Melanocyte of skin (primary cell): ENCODE measurements around the gene PTMS. TPM values are rescaled to one million over a fixed set of nuclear protein-coding genes. Genes with fewer than 3 reads are reported as not detected.

ENCODE experiments used
- total RNA-seq, 2 donors: library from RNA; depleted of rRNA; stranded (reverse); fragments of >200 nt; gene quantifications; 2 replicates each; pipeline ENCODE4 v1.2.3, GENCODE V29; 2012

PTMS gene, protein sequence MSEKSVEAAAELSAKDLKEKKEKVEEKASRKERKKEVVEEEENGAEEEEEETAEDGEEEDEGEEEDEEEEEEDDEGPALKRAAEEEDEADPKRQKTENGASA
- total RNA-seq = 10 to 100 TPM; 36.8 to 67.6 TPM

GRCh38 chr12:6765634-6766581 lies at the start of gene PTMS:
TSS of gene PTMS (plus strand) at chr12:6766363. CDS start at chr12:6766706, 343 bp downstream.

GRCh38 chr12:6723607-6724408 lies 42.4 kb upstream of the PTMS start, which contains the start of gene COPS7A:
TSS of gene COPS7A (plus strand) at chr12:6724046. CDS start at chr12:6724657, 611 bp downstream.

GRCh38 chr12:6752921-6753771 lies 13.0 kb upstream of the PTMS start, which contains the start of gene MLF2:
TSS of gene MLF2 (minus strand) at chr12:6753141. CDS start at chr12:6752334, 807 bp downstream.

DNA sequence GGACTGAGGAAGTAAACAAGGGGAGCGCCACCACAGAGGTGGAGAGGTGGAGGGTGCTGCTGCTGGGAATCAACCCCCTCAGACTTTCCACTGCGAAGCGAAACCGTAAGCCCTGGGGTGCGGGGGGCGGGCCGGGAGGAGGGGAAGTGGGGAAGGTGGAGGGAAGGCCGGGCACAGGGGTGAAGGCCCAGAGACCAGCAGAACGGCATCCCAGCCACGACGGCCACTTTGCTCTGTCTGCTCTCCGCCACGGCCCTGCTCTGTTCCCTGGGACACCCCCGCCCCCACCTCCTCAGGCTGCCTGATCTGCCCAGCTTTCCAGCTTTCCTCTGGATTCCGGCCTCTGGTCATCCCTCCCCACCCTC lies 6.2 kb downstream of the PTMS start, which contains the start of gene LAG3:
TSS of gene LAG3 (plus strand) at position 190 of the 365 bp plus-strand sequence. CDS start 333 bp downstream, outside the sequence.

DNA sequence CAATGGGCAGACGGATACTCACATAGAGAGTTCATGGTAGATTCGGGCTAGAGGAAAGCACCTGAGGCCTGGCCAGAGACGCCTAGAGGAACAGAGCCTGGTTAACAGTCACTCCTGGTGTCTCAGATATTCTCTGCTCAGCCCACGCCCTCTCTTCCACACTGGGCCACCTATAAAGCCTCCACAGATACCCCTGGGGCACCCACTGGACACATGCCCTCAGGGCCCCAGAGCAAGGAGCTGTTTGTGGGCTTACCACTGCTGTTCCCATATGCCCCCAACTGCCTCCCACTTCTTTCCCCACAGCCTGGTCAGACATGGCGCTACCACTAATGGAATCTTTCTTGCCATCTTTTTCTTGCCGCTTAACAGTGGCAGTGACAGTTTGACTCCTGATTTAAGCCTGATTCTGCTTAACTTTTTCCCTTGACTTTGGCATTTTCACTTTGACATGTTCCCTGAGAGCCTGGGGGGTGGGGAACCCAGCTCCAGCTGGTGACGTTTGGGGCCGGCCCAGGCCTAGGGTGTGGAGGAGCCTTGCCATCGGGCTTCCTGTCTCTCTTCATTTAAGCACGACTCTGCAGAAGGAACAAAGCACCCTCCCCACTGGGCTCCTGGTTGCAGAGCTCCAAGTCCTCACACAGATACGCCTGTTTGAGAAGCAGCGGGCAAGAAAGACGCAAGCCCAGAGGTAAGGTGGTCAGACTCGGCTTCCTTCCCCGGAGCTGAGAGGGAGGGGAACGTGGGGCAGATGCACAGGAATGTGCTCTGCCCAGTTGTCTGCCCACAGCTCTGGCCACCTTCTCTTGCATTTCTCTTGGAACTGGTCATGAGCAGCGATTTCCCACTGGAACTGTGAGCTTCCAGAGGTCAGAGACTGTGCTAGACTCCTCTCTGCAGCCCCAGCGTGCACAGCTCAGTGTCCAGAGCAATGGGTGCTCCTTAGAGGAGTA lies 23.1 kb downstream of the PTMS start, which contains the start of gene CD4:
TSS of gene CD4 (plus strand) at position 557 of the 953 bp plus-strand sequence. CDS start 10,611 bp downstream, outside the sequence.

Other genes starting within 250 kb of the PTMS start
- 1,000 to 10,000 TPM; 3,776 to 6,962 TPM for gene GAPDH, start 231.8 kb upstream of the PTMS start, total RNA-seq
- gene IFFO1, start 210.3 kb upstream of the PTMS start, total RNA-seq = 10 to 100 TPM; 15.3 to 15.5 TPM
- 10 to 100 TPM; 24.4 to 39.3 TPM for gene NOP2, start 198.1 kb upstream of the PTMS start, total RNA-seq
- gene CHD4, start 159.0 kb upstream of the PTMS start, total RNA-seq = 100 to 1,000 TPM; 172 to 203 TPM
- gene LPAR5, start 130.4 kb upstream of the PTMS start, total RNA-seq = under 1 TPM in 1 of 2 donors, not detected in 1; under 0.01 TPM
- not detected for gene ACRBP, start 118.9 kb upstream of the PTMS start, total RNA-seq
- 10 to 100 TPM; 23.6 to 38.5 TPM for gene ING4, start 103.2 kb upstream of the PTMS start, total RNA-seq
- gene ZNF384, start 77.0 kb upstream of the PTMS start, total RNA-seq = 10 to 100 TPM; 23.4 to 29.3 TPM
- not detected for gene PIANP, start 65.5 kb upstream of the PTMS start, total RNA-seq
- gene COPS7A, start 42.3 kb upstream of the PTMS start, total RNA-seq = 100 to 1,000 TPM in 1 of 2 donors, 10 to 100 TPM in 1; 98.4 to 105 TPM
- gene MLF2, start 13.2 kb upstream of the PTMS start, total RNA-seq = 100 to 1,000 TPM; 168 to 185 TPM
- gene LAG3, start 6.2 kb downstream of the PTMS start, total RNA-seq = under 1 TPM in 1 of 2 donors, not detected in 1; 0.34 TPM
- 1 to 10 TPM; 1.7 TPM for gene CD4, start 23.2 kb downstream of the PTMS start, total RNA-seq
- gene GPR162, start 55.5 kb downstream of the PTMS start, total RNA-seq = under 1 TPM; under 0.01 to 0.33 TPM
- 10 to 100 TPM; 13.4 to 36.3 TPM for gene P3H3, start 62.0 kb downstream of the PTMS start, total RNA-seq
- under 1 TPM; 0.33 to 0.69 TPM for gene GNB3, start 74.6 kb downstream of the PTMS start, total RNA-seq
- gene CDCA3, start 84.9 kb downstream of the PTMS start, total RNA-seq = 10 to 100 TPM; 16.9 to 54.9 TPM
- 10 to 100 TPM; 89.2 to 93.3 TPM for gene USP5, start 85.8 kb downstream of the PTMS start, total RNA-seq
- 100 to 1,000 TPM; 611 to 916 TPM for gene TPI1, start 101.2 kb downstream of the PTMS start, total RNA-seq
- gene SPSB2, start 106.9 kb downstream of the PTMS start, total RNA-seq = 1 to 10 TPM; 5.2 to 8.0 TPM
- gene LRRC23, start 138.5 kb downstream of the PTMS start, total RNA-seq = 10 to 100 TPM in 1 of 2 donors, 1 to 10 TPM in 1; 6.2 to 10.3 TPM
- gene ENO2, start 148.2 kb downstream of the PTMS start, total RNA-seq = 10 to 100 TPM; 17.9 to 20.3 TPM
- gene ATN1, start 161.6 kb downstream of the PTMS start, total RNA-seq = 10 to 100 TPM in 1 of 2 donors, 1 to 10 TPM in 1; 8.6 to 13.3 TPM
- gene RNU7-1, start 177.5 kb downstream of the PTMS start, total RNA-seq = not detected
- 10 to 100 TPM; 49.9 to 66.3 TPM for gene C12orf57, start 177.7 kb downstream of the PTMS start, total RNA-seq
- under 1 TPM in 1 of 2 donors, not detected in 1; 0.33 TPM for gene PTPN6, start 185.0 kb downstream of the PTMS start, total RNA-seq
- gene PHB2, start 204.3 kb downstream of the PTMS start, total RNA-seq = 100 to 1,000 TPM; 172 to 255 TPM
- 10 to 100 TPM; 31.0 to 59.6 TPM for gene EMG1, start 204.6 kb downstream of the PTMS start, total RNA-seq